Measurements from ENCODE around the gene HOMER3. TPM values are rescaled to one million over a fixed set of nuclear protein-coding genes. Genes with fewer than 3 reads are reported as not detected.
"Not testable (repeated sequence)": the region's sequence is repeated elsewhere in the genome, so short reads cannot be mapped to it uniquely, and the experiment has no call there.

HOMER3 gene
- total RNA-seq, 1 experiment from 2014 or later: 17.8 TPM

DNA sequence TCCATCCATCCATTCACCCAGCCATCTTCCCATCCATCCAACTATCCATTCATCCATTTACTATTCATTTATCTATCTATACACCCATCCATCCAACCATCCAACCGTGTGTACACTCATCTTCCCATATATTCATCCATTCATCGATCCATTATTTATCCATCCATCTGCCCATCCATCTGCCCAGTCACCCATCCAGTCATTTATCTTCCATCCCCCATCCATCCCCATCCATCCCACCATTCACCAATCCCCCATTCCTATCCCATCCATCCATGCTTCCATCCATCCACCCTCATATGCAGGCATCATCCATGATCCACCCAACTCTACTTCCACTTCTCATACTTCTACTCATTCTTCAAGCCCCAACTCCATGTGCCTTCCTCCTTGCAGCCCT is 14.0 kb upstream of the HOMER3 start:
- DNase-seq (ENCODE audit: extremely low read depth, low read depth): no peak

DNA sequence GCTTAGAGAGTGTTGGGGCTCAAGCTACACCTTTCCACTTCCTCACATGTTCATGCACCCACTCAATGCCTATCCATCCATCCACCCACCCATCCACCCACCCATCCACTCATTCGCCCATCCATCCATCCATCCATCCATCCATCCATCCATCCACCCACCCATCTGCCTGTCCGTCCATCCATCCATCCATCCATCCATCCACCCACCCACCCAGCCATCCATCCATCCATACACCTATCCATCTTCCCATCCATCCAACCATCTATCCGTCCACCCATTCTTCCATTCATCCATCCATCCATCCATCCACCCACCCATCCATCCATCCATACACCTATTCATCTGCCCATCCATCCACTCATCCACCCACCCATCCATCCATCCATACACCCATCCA is 13.1 kb upstream of the HOMER3 start:
- no peak for DNase-seq (ENCODE audit: extremely low read depth, low read depth)

- not testable (repeated sequence) for DNase-seq (ENCODE audit: extremely low read depth, low read depth)
These were observed 11.5 kb upstream of the HOMER3 start for GRCh38 chr19:18952364-18953003.

DNA sequence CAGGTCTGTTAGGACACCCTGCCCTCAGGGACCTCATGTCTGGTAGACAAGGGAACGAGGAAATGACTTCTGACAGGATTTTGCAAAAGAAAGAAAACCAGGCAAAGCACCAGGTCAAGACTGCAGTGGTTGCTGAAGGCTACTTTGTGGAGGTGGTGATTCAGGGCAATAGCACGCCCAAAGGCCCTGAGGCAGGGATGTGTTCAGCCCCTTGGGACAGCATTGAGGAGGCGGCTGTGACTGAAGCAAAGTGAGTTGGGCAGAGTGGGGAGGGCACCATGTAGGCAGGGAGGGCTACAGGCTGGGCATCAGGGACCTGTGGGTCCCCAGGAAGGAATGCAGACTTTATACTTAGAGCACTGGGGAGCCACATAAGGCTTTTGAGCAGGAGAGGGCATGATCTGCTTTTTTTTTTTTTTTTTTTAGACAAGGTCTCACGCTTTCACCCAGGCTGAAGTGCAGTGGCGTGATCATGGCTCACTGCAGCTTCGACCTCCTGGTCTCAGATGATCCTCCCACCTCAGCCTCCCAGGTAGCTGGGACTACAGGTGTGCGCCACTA is 10.8 kb upstream of the HOMER3 start:
- DNase-seq (ENCODE audit: extremely low read depth, low read depth): no peak

DNA sequence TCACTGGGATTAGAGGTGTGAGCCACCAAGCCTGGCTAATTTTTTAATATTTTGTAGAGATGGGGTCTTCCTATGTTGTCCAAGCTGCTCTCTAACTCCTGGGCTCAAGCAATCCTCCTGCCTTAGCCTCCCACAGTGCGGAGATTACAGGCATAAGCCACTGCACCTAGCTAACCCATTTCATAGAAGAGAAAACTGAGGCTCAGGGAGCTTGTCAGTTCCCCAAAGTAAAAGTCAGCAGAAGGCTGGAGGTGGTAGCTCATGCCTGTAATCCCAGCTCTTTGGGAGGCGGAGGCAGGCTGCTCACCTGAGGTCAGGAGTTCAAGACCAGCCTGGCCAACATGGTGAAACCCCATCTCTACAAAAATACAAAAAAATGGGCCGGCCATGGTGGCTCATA is 8.8 kb upstream of the HOMER3 start:
- no peak for DNase-seq (ENCODE audit: extremely low read depth, low read depth)

DNA sequence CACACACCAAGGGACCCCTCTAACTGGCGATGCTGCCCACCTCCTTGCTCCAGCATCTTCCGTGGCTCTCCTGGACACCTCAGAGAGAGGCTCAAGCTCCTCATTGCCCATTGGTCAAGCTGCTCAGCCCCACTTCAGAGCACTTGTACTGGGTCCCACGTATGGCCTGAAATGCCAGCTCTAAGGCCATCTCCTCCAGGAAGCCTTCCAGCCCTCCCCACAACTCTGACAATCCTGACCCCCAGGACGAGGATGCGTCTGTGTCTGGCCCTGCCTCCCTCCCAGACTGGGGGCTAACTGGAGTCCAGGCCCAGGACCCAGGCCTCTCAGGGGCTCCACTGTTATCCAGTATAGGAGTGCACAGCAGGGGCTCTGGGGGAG is 7.9 kb upstream of the HOMER3 start:
- DNase-seq (ENCODE audit: extremely low read depth, low read depth): no peak

DNA sequence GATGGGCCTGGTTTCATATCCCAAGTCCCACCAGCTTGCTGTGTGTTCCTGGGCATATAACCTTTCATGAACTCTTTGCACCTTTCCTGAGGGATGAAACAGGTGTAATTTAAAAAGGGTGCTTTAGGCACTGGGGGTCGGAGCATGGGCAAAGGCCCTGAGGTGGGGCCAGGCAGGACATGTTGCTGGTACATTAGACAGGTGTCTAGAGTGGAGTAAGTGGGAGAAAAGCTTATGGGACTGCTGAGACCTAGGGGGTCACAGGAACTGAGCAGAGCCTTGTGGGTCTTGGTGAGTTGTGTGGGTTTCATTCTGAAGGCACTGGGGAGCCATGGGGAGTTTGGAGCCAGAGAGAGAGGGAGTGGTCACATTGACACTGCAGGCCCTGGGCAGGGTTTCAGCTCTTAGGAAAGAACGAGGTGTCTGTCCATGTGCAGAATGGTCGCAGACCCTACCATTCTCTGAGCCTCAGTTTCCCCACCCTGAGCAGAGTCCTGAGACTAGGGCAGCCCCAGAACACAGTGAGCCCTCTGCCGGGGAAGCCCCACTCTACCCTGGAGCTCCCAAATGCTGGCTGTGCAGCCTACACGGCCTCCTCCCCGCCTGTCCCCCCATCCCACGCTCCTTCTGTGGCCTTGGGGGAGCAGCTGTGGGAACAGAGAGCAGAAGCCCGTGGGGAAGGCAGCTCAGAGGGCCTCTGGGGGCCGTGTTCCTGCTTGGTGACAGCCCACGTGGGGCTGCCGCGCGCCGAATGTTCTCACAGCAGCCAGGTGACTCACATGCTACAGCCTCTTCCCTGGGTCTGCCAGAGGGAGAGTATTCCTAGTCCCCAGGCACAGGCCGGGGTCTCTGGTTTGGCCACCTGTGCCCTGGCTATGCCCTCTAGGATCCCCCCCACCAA is 7.3 kb upstream of the HOMER3 start:
- DNase-seq (ENCODE audit: extremely low read depth, low read depth): no peak

- no peak for DNase-seq (ENCODE audit: extremely low read depth, low read depth)
These were observed 5.9 kb upstream of the HOMER3 start for GRCh38 chr19:18946918-18947317.

DNA sequence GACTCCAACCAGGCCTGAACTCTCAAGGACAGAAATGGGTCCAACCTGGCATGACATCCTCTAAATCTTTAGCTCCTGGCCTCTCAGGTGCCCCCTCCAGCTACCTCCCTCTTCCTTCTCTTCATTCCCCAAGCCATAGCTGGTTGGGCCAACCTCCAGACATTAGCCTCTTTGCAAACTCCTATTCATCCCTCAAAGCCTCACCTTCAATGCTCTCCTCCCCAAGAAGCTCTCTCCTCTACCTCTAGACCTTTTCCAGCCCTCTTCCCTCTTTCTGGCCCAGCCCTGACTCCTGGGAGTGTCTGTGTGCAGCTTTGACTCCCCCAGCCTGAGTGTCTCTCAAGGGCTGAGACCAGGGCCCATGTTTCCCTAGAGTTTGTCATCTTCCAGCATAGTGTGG is 5.3 kb upstream of the HOMER3 start:
- no peak for DNase-seq (ENCODE audit: extremely low read depth, low read depth)

DNA sequence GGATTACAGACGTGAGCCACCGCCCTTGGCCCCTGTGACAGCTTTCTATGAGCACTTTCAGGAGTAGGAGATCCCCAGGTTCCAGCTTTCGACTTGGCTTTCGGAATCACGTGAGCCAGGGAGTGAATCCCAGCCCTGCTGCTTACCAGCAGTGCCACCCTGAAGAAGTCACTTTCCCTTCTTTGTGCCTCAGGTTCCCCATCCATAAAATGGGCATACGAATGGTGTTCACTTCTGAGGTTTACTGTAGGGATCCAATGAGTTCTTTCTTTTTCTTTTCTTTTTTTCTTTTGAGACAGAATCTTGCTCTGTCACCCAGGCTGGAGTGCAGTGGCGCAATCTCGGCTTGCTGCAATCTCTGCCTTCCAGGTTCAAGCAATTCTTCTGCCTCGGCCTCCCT is 4.3 kb upstream of the HOMER3 start:
- DNase-seq (ENCODE audit: extremely low read depth, low read depth): no peak

- no peak for DNase-seq (ENCODE audit: extremely low read depth, low read depth)
These were observed 2.4 kb upstream of the HOMER3 start for GRCh38 chr19:18943465-18943864.

GRCh38 chr19:18942692-18943091 is 1.7 kb upstream of the HOMER3 start:
- no peak for DNase-seq (ENCODE audit: extremely low read depth, low read depth)

GRCh38 chr19:18941628-18942354 is 774 bp upstream of the HOMER3 start:
- no peak for DNase-seq (ENCODE audit: extremely low read depth, low read depth)

DNA sequence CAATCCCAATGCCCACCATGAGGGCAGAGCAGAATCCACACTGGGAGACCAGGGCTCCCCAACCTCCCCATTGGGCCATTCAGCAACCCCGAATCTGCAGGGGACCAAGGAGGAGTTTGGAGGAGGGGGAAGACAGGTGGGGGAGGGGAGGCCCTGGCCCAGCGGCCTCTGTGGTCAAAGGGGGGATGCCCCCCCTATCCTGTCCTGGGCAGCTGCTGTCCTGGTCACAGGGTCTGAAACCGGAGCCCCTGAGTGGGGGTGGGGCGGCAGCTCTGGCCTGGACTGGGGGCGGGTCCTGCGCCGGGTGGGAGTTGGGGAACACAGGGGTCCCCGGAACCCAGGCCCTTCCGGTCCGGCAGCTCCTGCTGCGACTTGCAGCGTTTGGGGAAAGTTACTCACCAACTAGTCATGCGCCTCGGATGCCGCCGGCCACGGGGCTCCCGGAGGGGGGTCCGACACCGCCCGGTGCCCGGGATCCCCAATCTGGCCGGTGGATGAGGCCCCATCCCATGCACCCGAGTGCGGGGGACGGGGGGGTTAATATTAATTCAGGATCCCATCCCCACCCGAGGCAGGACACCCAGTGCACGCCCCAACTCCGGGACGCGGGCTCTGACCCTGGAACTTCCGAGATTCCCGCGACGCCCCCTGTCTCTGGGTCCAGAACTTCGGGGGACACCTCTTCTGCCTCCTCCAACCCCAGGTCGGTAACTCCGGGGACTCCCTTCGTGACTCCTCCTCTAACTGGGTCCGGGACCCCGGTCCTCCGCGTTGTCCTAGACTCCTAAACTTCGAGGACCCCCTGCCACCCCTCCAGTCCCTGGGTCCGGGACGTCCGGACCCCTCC is 872 bp downstream of the HOMER3 start:
- DNase-seq (ENCODE audit: extremely low read depth, low read depth): no peak

GRCh38 chr19:18939163-18939562 is 1.9 kb downstream of the HOMER3 start:
- no peak for DNase-seq (ENCODE audit: extremely low read depth, low read depth)

DNA sequence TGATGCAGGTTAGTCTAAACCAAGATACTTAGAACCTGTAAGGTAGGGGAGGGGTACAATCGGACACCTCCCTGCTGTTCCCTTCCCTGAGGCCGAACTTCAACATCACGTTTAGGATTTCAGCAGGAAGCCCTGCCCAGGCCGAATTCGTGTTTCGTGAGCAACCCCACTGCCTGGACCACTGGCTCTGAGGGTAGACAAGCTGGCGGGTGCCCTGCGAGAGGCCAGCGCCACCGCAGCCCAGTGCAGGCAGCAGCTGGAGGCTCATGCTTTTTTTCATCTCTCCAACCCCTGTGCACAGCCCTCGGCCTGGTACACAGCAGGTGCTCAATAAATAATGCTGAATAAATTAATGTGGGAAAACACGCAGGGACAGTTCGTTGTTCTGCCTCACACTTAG is 7.7 kb downstream of the HOMER3 start:
- DNase-seq (ENCODE audit: extremely low read depth, low read depth): no peak

DNA sequence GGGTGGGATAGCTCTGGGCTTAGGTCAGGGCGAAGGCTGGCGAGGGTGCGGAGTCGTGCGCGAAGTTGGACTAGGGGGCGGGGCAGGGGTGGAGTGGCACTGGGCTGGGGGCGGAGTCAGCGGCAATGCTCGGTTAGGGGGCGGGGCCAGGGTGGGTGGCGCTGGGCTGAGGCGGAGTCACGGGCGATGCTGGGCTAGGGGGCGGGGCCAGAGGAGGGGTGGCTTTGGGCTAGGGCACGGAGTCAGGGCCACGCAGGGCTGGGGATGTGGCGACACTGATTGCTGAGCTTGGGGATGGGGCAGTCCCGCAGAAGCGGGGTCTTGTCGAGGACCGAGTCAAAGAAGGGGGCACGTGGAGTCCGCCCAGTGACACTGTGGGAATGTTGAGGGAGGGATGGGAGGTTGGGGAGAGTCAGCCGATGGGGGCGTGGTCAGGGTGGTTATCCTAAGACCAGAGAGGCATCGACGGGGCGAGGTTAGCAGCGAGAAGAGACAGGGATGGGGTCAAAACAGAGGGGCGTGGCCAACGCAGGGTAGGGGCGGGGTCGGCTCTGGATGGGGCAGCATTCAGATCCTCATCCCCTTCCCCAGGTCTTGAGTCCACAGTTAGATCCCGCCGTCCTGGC is 8.7 kb downstream of the HOMER3 start:
- DNase-seq (ENCODE audit: extremely low read depth, low read depth): peak; percentile 62

DNA sequence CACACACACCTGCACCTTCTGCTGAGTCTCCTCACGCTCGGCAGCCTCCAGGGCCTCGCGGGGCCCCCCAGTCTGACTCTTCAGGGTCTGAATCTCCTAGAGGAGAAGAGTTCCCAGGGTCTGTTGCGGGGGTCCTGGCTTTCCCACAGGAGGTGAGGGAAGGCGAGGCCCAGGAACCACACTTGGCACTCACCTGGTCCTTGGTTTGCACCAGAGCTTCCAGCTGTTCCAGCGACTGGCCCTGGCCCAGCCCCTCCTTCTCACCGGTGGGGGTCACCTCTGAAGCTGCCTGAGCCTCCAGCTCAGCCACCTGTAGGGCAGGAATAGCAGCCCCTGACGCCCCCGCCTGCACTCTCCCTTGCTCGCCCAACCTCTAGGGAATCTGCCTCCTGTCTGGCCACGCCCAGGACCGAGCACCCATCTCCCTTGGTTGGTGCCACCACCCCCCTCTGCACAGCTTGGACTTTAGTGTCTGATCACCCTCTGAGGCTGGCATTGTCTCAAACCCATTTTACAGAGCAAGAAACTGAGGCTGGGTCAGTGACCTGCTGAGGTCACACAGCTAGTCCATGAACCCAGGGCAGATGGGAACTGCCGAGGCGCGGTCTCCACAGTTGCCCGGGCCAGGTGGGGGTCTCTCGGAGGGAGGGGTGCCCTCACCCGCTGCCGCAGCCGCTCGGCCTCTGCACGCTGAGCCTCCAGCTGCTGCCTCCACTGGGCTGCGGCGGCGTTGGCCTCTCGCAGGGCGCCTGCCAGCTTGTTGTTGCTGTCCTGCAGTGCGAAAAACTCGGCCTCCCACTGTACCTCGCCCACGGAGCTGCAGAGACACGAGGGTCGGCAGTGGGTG is 9.5 kb downstream of the HOMER3 start:
- DNase-seq (ENCODE audit: extremely low read depth, low read depth): no peak

GRCh38 chr19:18929311-18929710 is 11.7 kb downstream of the HOMER3 start:
- DNase-seq (ENCODE audit: extremely low read depth, low read depth): no peak
